IPS-18c (cell line): ENCODE data around the gene MARS1.

Experiments used
- H3K4me3 ChIP-seq: 2 replicates; pipeline ENCODE4 v1.7.0; 2013; ENCODE audit warnings: low read depth, mild to moderate bottlenecking, low read length, moderate library complexity; ENCODE audit not compliant: insufficient read depth
- H3K9me3 ChIP-seq: one replicate; pipeline ENCODE4 v1.6.1; 2013; ENCODE audit warnings: mild to moderate bottlenecking, low read length, moderate library complexity; ENCODE audit not compliant: control insufficient read depth, insufficient read depth

Gene MARS1

DNA sequence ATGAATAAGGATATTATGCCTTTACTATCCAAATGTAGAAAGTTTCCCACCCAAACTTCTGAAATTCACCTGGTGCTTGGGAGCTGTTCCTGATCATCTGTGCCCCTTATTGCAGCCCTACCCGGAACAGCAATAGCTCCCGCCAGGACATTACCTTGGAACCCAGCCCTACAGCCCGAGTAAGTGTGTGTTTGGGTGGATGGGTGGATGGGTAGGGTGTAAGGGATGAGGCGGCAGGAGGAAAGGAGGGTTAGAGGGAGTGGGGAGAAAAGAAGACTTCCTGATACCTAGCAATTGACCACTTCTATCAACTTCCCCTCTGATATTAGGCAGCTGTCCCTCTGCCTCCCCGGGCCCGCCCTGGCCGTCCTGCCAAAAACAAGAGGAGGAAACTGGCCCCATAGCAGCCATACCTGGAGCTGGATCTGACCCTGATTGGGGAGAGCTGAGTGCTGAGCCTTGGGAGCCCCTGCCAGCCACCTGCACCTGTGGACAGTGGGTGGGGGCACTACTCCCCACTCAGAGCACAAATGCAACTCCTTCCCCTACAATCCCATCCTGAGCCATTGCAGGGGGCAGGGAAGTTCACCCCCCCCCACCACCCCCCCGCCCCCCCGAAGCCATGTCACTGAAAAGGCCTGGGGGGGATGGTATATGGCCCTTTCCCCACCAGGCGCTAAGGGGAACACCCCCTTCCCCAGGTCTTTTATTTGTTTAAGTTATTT is 41.1 kb downstream of the MARS1 start:
- no peak overlapping the region for H3K4me3 ChIP-seq
- H3K9me3 ChIP-seq = no peaks in the 10 kb centered on the region

DNA sequence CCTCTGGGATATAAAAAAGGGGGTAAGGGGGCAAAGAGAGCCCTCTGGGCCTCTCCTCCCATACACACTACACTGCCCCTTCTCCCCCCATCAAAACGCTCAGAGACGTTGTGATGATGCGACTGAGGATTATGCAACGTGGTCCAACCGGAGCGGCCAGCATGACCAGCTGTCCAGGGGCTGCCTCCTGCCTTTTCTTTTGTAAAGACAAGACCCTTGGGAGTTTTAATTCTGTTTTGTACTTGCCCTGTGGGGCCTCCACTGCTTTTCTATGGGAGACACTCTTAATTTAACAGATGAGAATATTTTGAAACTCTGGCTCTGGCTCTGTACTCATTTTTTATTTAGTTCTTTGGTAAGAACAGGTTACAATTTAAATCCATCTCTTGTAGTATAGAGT is 42.0 kb downstream of the MARS1 start:
- Histone ChIP-seq H3K9me3 (no peaks in the 10 kb centered on the region), H3K4me3 (no peak overlapping the region)

DNA sequence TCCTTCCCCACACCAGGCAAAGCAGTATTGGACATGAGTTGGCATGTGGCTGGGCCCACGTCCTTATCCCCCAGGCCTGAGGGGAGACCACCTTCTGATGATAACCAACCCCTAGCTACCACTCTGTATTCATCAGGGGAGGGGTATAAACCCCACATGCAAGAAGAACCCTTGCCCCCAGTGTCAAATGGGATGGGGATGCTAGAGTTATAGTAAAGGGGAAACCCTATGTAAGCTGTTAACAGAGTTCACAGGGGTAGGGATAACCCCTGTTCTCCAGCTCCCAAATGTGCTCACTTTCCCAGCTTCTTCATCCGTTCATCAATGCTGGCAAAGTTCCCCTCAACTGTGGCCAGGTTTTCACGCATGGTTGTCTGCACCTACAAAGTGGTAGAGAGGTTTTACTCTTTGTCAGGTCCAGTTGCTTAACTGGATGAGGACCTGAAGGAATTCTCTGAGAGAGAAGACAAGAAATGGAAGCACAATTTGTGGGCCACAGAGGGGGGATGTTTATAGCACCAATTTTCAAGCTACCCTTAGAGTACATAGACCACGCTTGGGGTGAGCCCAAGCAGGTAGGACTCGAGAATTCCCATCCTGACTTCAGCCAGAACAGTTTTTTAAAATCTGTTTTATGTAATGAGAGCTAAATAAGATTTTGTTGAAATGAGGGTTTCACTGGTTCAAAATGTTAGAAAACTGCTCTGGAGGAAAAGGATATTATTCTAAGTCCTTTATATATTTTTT is 42.7 kb downstream of the MARS1 start:
- H3K9me3 ChIP-seq = no peaks in the 10 kb centered on the region
- H3K4me3 ChIP-seq = no peak overlapping the region

GRCh38 chr12:57531836-57532235 is 44.0 kb downstream of the MARS1 start:
- Histone ChIP-seq H3K9me3 (no peaks in the 10 kb centered on the region), H3K4me3 (no peak overlapping the region)

DNA sequence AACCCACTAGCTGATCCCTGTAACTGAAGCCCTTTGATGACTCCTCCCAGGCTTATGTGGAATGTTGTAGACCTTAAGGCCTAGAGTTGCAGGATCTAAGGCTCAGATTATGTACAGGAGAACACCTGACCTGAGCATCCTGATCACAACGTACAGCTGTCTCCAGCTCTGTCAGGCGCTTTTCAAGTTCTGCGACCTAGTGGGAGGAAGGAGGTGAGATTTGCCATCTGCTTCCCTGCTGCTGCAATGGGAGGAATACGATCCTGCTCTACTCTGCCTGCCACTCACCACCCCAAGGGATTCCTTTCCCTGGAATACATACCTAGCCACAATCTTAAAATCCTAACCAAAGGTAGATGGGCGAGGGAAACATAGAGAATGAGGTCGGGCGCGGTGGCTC is 45.2 kb downstream of the MARS1 start:
- Histone ChIP-seq H3K9me3 (no peaks in the 10 kb centered on the region), H3K4me3 (no peak overlapping the region)

DNA sequence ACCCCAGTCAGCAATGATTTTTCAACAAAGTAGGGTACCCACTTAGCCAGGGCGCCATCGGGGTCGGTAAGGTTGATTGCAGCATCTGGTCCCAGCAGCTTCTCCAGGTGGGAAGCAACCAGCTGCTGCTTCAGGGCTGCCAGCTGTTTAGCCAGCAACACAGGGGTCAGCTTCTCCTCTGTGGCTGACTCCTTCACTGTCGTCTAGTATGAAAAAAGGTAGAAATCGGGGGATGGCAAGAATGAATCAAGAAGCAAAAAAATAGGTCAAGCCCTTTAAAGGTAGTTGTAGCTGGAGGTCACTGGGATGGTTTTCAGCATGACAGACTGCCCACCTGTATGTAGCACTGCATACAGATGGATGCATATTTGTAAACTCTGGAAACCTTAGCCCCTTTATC is 46.4 kb downstream of the MARS1 start:
- H3K4me3 ChIP-seq = no peak overlapping the region
- no peaks in the 10 kb centered on the region for H3K9me3 ChIP-seq

DNA sequence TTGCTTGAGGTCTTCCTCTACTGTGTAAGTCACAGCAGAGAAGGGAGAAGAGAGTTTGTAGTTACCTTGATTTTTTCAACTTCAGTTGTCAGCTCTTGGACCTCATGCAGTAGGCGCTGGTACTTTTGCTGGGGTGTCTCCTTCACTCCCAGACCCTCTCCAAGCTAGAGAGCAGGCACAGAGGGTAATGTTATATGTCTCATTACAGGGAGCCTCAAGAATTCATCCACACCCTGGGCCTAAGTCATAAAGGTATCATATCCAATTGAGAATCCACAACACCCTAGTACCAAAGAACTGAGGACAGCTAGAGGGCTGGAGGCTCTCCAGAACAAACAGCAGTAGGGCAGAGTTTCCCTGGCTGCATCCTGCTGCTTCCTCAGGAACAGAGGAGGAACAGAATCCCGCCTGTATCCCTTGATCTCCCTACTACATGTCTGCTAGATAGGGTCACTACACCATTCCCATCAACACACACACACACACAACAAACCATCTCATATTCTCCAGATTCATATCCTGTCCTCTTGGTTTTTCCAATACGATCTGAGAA is 47.2 kb downstream of the MARS1 start:
- H3K9me3 ChIP-seq = no peaks in the 10 kb centered on the region
- H3K4me3 ChIP-seq = no peak overlapping the region

DNA sequence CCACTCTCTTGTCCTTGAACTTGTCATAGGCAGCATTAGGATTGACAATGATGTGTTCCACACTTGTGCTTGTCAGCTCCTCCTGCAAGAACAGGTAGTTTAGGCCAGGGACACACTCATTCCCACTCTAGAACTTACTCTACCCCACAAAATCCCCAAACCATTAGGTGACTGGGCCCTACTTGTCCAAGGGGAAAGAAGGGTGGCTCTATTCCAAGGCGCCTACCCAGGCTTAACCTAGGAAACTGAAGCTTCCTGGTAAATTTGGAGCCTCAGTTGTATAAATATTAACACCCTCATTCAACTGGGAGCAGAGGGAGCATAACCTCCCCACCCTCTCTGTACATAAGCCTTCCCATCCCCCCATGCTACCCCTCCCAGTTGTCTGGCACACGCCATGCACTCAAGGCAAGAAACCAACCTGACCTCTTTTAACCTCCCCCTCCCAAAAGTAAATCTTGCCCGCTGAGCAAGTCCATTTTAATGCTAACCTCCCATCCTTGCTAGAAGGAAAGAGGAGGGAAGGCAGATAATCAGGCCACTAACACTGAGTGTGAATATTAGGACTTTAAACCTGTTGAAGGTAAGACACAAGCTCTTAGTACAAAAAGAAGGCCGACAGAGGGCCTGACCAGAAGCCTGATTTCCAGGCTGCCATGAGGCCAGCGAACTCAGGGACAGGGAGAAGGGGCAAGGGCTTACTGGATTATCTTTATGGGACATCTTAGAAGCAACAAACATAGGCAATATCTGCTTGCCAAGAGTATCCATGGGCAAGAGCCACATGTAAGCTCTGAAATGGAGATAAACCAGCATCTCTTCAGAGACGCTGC is 48.1 kb downstream of the MARS1 start:
- no peaks in the 10 kb centered on the region for H3K9me3 ChIP-seq
- no peak overlapping the region for H3K4me3 ChIP-seq

GRCh38 chr12:57536597-57536942 is 48.7 kb downstream of the MARS1 start:
- Histone ChIP-seq H3K9me3 (no peaks in the 10 kb centered on the region), H3K4me3 (no peak overlapping the region)

GRCh38 chr12:57539134-57539768 is 51.4 kb downstream of the MARS1 start:
- Histone ChIP-seq H3K4me3 (no peak overlapping the region), H3K9me3 (no peaks in the 10 kb centered on the region)

DNA sequence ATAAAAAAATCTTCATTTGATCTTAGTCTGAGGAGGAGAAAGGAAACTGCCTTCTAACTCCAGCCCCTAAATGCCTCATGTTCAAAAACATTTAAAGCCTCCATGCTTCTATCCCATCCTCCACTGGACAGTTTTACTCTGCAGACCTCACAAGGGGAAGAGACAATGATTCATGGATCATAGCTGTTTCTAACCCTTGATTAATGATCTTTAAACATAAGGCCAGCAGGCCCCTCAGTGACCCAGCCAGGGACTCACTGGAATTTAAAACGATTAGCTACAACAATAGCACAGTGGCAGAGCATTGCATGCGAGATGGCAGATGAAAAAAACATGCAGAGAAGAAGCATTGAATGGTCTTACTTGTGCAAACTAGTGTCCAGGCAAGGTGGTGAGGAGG is 53.1 kb downstream of the MARS1 start:
- Histone ChIP-seq H3K9me3 (no peaks in the 10 kb centered on the region), H3K4me3 (no peak overlapping the region)

GRCh38 chr12:57541717-57542116 is 53.8 kb downstream of the MARS1 start:
- no peak overlapping the region for H3K4me3 ChIP-seq
- no peaks in the 10 kb centered on the region for H3K9me3 ChIP-seq

DNA sequence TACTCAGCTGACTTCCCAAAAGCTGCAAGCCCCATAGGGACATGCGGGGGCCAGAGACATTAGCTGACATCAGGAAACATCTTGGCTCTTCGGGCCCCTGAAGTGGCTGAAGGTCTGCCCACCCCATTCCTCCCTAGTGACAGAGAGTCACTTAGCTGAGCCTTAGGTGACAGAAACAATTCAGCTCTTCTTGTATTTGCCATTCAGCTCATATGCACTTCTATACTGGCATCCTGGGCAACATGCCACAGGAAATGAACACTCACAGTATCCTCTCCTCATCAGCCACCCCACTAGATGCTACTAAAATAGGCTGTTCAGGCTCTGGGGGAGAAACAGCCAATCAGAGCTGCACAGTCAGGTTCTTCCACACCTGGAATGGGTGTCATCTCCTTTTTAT is 55.7 kb downstream of the MARS1 start:
- Histone ChIP-seq H3K9me3 (no peaks in the 10 kb centered on the region), H3K4me3 (no peak overlapping the region)

DNA sequence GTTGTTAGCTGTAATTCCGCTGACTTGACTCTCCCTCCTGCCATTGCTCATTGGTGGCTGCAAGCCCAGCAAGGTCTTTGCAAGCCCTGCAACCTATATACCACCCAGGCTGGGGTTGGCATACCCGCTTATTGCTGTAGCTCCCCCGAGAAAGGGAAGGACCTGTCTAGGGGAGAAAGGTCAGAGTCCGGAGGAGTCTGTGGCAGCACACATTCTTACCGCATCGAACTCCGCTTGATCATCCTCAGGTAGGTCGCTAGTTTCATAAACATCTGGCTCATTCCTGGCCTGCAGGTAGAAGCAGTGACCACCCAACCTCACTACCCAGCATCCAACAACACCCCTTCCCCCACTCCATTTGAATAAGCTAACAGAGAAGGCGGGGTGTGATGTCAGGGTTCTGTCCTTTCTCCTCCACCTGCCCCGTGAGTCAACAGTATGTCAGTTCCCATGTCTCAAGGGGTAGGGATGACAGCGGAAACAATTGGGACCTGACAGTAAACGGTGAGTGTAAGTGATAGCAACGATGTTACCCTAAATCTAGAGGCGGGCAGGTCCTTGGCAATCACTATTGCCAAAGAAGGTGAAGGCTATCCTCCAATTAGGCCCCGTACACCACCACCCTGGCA is 58.1 kb downstream of the MARS1 start:
- Histone ChIP-seq H3K4me3 (peak overlapping the region; percentile 88), H3K9me3 (no peaks in the 10 kb centered on the region)

- H3K9me3 ChIP-seq = no peaks in the 10 kb centered on the region
- H3K4me3 ChIP-seq = peak within 1 kb of the TSS; percentile 88
These were observed 58.8 kb downstream of the MARS1 start, which contains the start of gene DCTN2 for GRCh38 chr12:57546438-57547287. Gene DCTN2, minus strand, starts transcription at chr12:57547192. Its CDS starts 129 bp downstream, at chr12:57547063.
